SU-DHL-6 (cell line): ENCODE results near the gene PAAF1.

Experiments used
- CTCF ChIP-seq: fragments of 200-600 bp; sonication (generic); IDR thresholded peaks from one replicate; pipeline ENCODE4 v1.5.1; 2017; ENCODE audit warnings: antibody characterized with exemption, mild to moderate bottlenecking, low read length, moderate library complexity; ENCODE audit not compliant: insufficient read depth, poor library complexity, severe bottlenecking
- EZH2phosphoT487 ChIP-seq: fragments of 200-600 bp; sonication (generic), shearing (Covaris generic); conservative IDR thresholded peaks from 2 replicates; pipeline ENCODE4 v1.6.1; 2018; ENCODE audit warnings: mild to moderate bottlenecking, antibody characterized with exemption, low read length, moderate library complexity, mixed read lengths

GRCh38 chr11:73974604-73975478, 98.0 kb downstream of the PAAF1 start:
- TF ChIP-seq EZH2phosphoT487 (no peak), CTCF (no peak)
